Stimulated activated CD4-positive, alpha-beta T cell treated with anti-CD3 and anti-CD28 coated beads, Interleukin-12 subunit alpha, Interleukin-12 subunit beta, amount 100 ng/mL, for 24 hours (primary cell): Measurements from ENCODE around the gene PEX10.

Experiments
- DNase-seq, 2 experiments: peaks; one replicate each; pipeline ENCODE4 v3.0.0-alpha.2; 2020; ENCODE audit warnings: low read depth in 2 of 2

The PEX10 gene

GRCh38 chr1:2375246-2375922, 37.0 kb downstream of the PEX10 start:
- DNase-seq = no peak

- no peak for DNase-seq
Observed at GRCh38 chr1:2374252-2375155, 37.9 kb downstream of the PEX10 start.

- no peak for DNase-seq
Observed at GRCh38 chr1:2373551-2374251, 38.7 kb downstream of the PEX10 start.

GRCh38 chr1:2372551-2373490, 39.5 kb downstream of the PEX10 start:
- DNase-seq = no peak

- DNase-seq = no peak
Observed at GRCh38 chr1:2368053-2368744, 44.2 kb downstream of the PEX10 start.

GRCh38 chr1:2363847-2364513, 48.4 kb downstream of the PEX10 start:
- DNase-seq = no peak

- DNase-seq = no peak
Observed at GRCh38 chr1:2360588-2361364, 51.6 kb downstream of the PEX10 start.

GRCh38 chr1:2358651-2359640, 53.4 kb downstream of the PEX10 start:
- no peak for DNase-seq

- DNase-seq = no peak
Observed at GRCh38 chr1:2358072-2358471, 54.3 kb downstream of the PEX10 start.

GRCh38 chr1:2356911-2357845, 55.2 kb downstream of the PEX10 start:
- no peak for DNase-seq

GRCh38 chr1:2356401-2356800, 56.0 kb downstream of the PEX10 start:
- no peak for DNase-seq

- DNase-seq = no peak
Observed at GRCh38 chr1:2355373-2356261, 56.7 kb downstream of the PEX10 start.

- DNase-seq = no peak
Observed at GRCh38 chr1:2354511-2355372, 57.6 kb downstream of the PEX10 start.
